Upper lobe of left lung (tissue), 4 donors: ENCODE data around the gene ROR2.

ENCODE experiments used
- CTCF ChIP-seq, 6 experiments: fragments of 450-650 bp in 4 of 6; fragments of 200-600 bp in 2 of 6; sonication (generic) in 2 of 6; IDR thresholded peaks; one replicate each; pipeline ENCODE4 v1.5.1; 2016 to 2019; ENCODE audit warnings: antibody characterized with exemption in 6 of 6
- EP300 ChIP-seq, 4 donors: sonication (generic); formaldehyde crosslinking; IDR thresholded peaks; one replicate each; pipeline ENCODE4 v1.5.1; 2017; ENCODE audit warnings: antibody characterized with exemption in 4 of 4, control low read depth in 2 of 4
- POLR2A ChIP-seq, 4 donors: fragments of 450-650 bp; IDR thresholded peaks; one replicate each; pipeline ENCODE4 v1.5.1; 2016 to 2017; ENCODE audit warnings: antibody characterized with exemption in 4 of 4, mild to moderate bottlenecking in 2 of 4
- POLR2AphosphoS5 ChIP-seq, 2 donors: sonication (generic); formaldehyde crosslinking; IDR thresholded peaks; one replicate each; pipeline ENCODE4 v1.5.1; 2017; ENCODE audit warnings: antibody characterized with exemption in 2 of 2

- TF ChIP-seq CTCF (IDR thresholded peaks at IDR 0.05) (no peak), POLR2A (IDR thresholded peaks at IDR 0.05) (no peak), EP300 (IDR thresholded peaks at IDR 0.05) (no peak), POLR2AphosphoS5 (IDR thresholded peaks at IDR 0.05) (no peak)
These were observed 213.0 kb downstream of the ROR2 start for GRCh38 chr9:91736898-91737601.
